CD4-positive, alpha-beta memory T cell (primary cell): ENCODE measurements around the gene RAB3IP. TPM values are rescaled to one million over a fixed set of nuclear protein-coding genes. Genes with fewer than 3 reads are reported as not detected.

Experiments used
- CTCF ChIA-PET: fragments of 350-600 bp; sonication (Branson Sonifier 250); formaldehyde crosslinking; loops from one replicate; lab custom pipeline; 2021; ENCODE audit warnings: inconsistent platforms; ENCODE audit not compliant: partially characterized antibody; lab: Charles Lee
- POLR2A ChIA-PET: fragments of 350-600 bp; sonication (Branson Sonifier 250); formaldehyde crosslinking; loops from one replicate; lab custom pipeline; 2021; ENCODE audit not compliant: partially characterized antibody; lab: Charles Lee
- DNase-seq, 5 donors: peaks; one replicate each; pipeline versions ENCODE4 v3.0.0 to v3.0.0-alpha.2; 2020 to 2022; ENCODE audit warnings: mixed read lengths in 1 of 5
- H3K27ac ChIP-seq: one replicate; pipeline ENCODE4 v1.7.0; 2013; ENCODE audit warnings: low read depth, low read length
- H3K27me3 ChIP-seq: 2 replicates; pipeline ENCODE4 v1.7.0; 2013; ENCODE audit warnings: mild to moderate bottlenecking, low read length, moderate library complexity; ENCODE audit not compliant: insufficient read depth
- H3K36me3 ChIP-seq: 2 replicates; pipeline ENCODE4 v1.7.0; 2013; ENCODE audit warnings: mild to moderate bottlenecking, low read length, moderate library complexity; ENCODE audit not compliant: insufficient read depth
- H3K4me1 ChIP-seq: 2 replicates; pipeline ENCODE4 v1.7.0; 2013; ENCODE audit warnings: mild to moderate bottlenecking, low read length, moderate library complexity; ENCODE audit not compliant: insufficient read depth
- H3K4me3 ChIP-seq, 2 donors: one replicate each; pipeline ENCODE4 v1.7.0; 2013; ENCODE audit warnings: low read length in 2 of 2, mild to moderate bottlenecking in 1 of 2
- H3K9me3 ChIP-seq, 2 donors: one replicate each; pipeline ENCODE4 v1.7.0; 2013; ENCODE audit warnings: low read length in 2 of 2, control low read depth in 1 of 2; ENCODE audit not compliant: control insufficient read depth in 1 of 2
- H3K27ac Mint-ChIP-seq, 7 donors: one replicate each; pipeline ENCODE4 v1.8.0; 2020 to 2021; ENCODE audit warnings: mixed read lengths in 7 of 7, mild to moderate bottlenecking in 6 of 7, inconsistent platforms in 3 of 7, moderate library complexity in 3 of 7
- H3K27me3 Mint-ChIP-seq, 2 donors: one replicate each; pipeline ENCODE4 v1.8.0; 2020 to 2021; ENCODE audit warnings: mixed read lengths in 2 of 2
- H3K36me3 Mint-ChIP-seq, 2 donors: one replicate each; pipeline ENCODE4 v1.8.0; 2020 to 2021; ENCODE audit warnings: mixed read lengths in 2 of 2, inconsistent platforms in 1 of 2, mild to moderate bottlenecking in 1 of 2
- H3K4me1 Mint-ChIP-seq, 4 donors: one replicate each; pipeline ENCODE4 v1.8.0; 2020 to 2021; ENCODE audit warnings: mixed read lengths in 4 of 4, mild to moderate bottlenecking in 1 of 4
- H3K4me3 Mint-ChIP-seq, 8 donors: one replicate each; pipeline ENCODE4 v1.8.0; 2020 to 2021; ENCODE audit warnings: mixed read lengths in 8 of 8, mild to moderate bottlenecking in 7 of 8, moderate library complexity in 6 of 8, inconsistent platforms in 3 of 8
- H3K9me3 Mint-ChIP-seq, 8 donors: one replicate each; pipeline ENCODE4 v1.8.0; 2020 to 2021; ENCODE audit warnings: mixed read lengths in 8 of 8, mild to moderate bottlenecking in 5 of 8, inconsistent platforms in 3 of 8, moderate library complexity in 1 of 8
- intact Hi-C: fragments of 100-400 bp; cut with micrococcal nuclease; formaldehyde crosslinking; loops from one replicate; pipeline ENCODE4 v1.15.1; 2023
- polyA plus RNA-seq, 2 donors: library from polyadenylated mRNA; unstranded; fragments of 300-500 nt; fragmentation: Illumina TruSeq; gene quantifications; one replicate each; pipeline ENCODE4 v1.2.3, GENCODE V29; 2021
- total RNA-seq, 2 experiments: library from RNA; stranded (reverse); gene quantifications; one replicate each; pipeline ENCODE4 v1.2.3, GENCODE V29; 2021

RAB3IP gene
- total and polyA plus RNA-seq, 4 experiments from 2014 or later, result 33.1 to 43.8 (median 39.5) TPM

- no peaks in the 10 kb centered on the region for H3K4me1 ChIP-seq
- H3K27ac ChIP-seq, result no peak overlapping the region
- Mint-ChIP-seq H3K27me3 (peaks cover 7 to 13% of the 10 kb centered on the region in 2 donors), H3K27ac (no peak overlapping the region), H3K9me3 (peaks cover 0 to 9% (median 0%) of the 10 kb centered on the region in 8 donors), H3K4me3 (no peak overlapping the region), H3K4me1 (no peaks in the 10 kb centered on the region), H3K36me3 (no peaks in the 10 kb centered on the region)
- ChIA-PET CTCF (no interaction called here), POLR2A (no interaction called here)
- no peak overlapping the region for H3K4me3 ChIP-seq
- no peak for DNase-seq
- H3K9me3 ChIP-seq, result no peaks in the 10 kb centered on the region
- H3K36me3 ChIP-seq, result no peaks in the 10 kb centered on the region
- H3K27me3 ChIP-seq, result no peaks in the 10 kb centered on the region
- intact Hi-C loops, result no loop called here
These were observed 11.7 kb upstream of the RAB3IP start for GRCh38 chr12:69726922-69727321.

DNA sequence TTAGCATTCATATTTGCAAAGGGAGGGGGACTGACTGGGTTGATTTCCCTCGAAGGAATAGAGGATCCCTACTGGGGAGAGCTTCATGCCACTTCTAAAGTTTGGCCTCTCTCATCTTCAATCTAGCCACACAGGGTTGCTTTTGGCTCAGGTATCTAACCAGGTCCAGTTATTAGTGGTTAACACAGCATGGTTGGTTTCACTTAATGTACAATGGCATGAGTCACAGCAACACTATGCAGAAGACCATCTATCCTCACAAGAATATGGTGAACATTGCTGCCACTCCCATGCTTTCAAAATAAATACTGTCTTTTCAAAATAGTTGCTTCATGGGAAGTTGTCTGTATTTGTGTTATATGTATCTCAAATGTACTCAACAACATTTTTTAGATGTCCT is 6.6 kb upstream of the RAB3IP start:
- Histone ChIP-seq H3K36me3 (no peaks in the 10 kb centered on the region), H3K9me3 (no peaks in the 10 kb centered on the region), H3K4me1 (no peaks in the 10 kb centered on the region), H3K27me3 (no peaks in the 10 kb centered on the region), H3K27ac (no peak overlapping the region), H3K4me3 (no peak overlapping the region)
- DNase-seq, result no peak
- intact Hi-C loops, result loop anchor here (10.0 kb wide), 1 partner anchor 797 kb away; the partner anchor contains the start of gene CPM
- H3K27ac Mint-ChIP-seq, result no peak overlapping the region
- H3K4me1 Mint-ChIP-seq, result no peaks in the 10 kb centered on the region
- H3K9me3 Mint-ChIP-seq, result no peaks in the 10 kb centered on the region
- peaks cover 7 to 11% of the 10 kb centered on the region in 2 donors for H3K27me3 Mint-ChIP-seq
- CTCF ChIA-PET, result no interaction called here
- POLR2A ChIA-PET, result no interaction called here
- no peaks in the 10 kb centered on the region for H3K36me3 Mint-ChIP-seq
- H3K4me3 Mint-ChIP-seq, result no peak overlapping the region

DNA sequence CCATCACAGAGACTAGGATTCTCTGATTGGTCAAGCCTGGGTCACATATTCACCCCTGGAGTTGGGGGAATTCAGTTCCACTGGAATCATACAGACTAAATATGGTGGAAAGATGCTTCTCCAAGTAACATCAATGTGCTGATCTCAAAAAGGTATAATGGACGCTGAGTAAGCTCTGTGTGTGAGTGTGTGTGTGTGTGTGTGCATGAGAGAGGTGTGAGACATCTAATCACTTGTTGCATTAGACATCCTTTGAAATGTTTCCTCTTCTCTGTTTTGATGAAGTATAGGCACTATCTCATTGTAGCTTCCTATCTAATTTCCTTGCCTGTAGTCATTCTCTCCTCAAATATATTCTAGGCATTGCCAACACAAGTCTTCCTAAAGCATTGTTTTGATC is 5.0 kb upstream of the RAB3IP start:
- ChIA-PET CTCF (no interaction called here), POLR2A (no interaction called here)
- intact Hi-C loops, result loop anchor here (10.0 kb wide), 1 partner anchor 799 kb away; the partner anchor contains the start of gene CPM
- H3K36me3 Mint-ChIP-seq, result no peaks in the 10 kb centered on the region
- no peaks in the 10 kb centered on the region for H3K9me3 Mint-ChIP-seq
- DNase-seq, result no peak
- H3K36me3 ChIP-seq, result no peaks in the 10 kb centered on the region
- H3K4me1 Mint-ChIP-seq, result peaks cover 2 to 4% (median 3%) of the 10 kb centered on the region in 4 donors
- no peaks in the 10 kb centered on the region for H3K27me3 ChIP-seq
- H3K27ac ChIP-seq, result no peak overlapping the region
- H3K27ac Mint-ChIP-seq, result no peak overlapping the region
- no peak overlapping the region for H3K4me3 ChIP-seq
- peaks cover 7 to 10% of the 10 kb centered on the region in 2 donors for H3K27me3 Mint-ChIP-seq
- no peaks in the 10 kb centered on the region for H3K9me3 ChIP-seq
- H3K4me3 Mint-ChIP-seq, result no peak overlapping the region
- peaks cover 5% of the 10 kb centered on the region for H3K4me1 ChIP-seq

DNA sequence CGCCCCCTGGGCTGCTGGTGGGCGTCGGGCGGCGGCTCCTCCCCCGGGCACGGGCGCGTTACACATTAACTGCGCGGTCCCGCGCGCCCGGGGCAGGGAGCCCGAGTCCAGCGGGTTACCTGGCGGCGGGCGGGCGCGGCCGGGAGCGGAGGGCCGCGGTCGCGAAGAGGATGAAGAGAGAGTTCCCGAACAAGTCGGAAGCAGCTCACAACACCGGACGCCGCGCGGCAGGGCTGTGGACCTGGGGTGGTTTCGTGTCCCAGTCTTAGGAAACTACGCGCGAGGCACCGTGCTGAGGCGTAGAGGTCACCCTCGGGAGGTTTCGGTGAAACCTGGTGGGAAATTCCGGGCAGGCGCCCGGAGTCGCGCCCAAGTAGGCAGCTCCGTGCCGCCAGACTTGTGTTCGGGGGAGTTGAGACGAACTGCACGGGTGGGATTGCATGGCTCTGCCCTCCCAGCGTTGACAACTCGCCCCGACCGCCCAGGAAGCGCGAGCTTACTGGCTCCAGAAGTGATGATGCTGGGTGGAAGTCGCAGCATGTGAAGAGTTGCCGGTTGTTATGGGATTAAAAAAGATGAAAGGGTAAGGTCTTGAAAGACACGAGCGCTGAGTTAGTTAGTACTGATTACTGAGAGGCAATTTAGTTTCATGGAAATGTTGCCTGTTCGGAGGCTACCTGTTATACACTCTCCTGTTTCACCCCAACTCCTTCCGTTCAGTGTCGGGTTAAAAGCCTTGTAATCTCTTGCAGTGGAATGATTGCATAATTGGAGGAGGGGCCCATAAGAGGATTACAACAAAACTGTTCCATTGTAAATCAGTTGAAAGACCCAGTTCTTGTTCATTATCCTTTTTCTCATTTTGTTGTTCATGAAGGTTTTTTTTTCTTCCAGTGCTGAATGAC is 879 bp downstream of the RAB3IP start:
- peak overlapping the region; percentile 83 to 93 (median 87) for H3K4me3 Mint-ChIP-seq
- no peaks in the 10 kb centered on the region for H3K27me3 Mint-ChIP-seq
- ChIA-PET CTCF (interaction anchor here (0.7 kb wide), 1 partner anchor 22 kb away, joined by 3 read pairs; no protein-coding TSS in a partner anchor), POLR2A (interaction anchor here (0.6 to 2.1 kb wide), 5 partner anchors 169 to 509 kb away, joined by 3 to 15 read pairs (median 3); partner anchors contain the start of genes FRS2 and YEATS4)
- Histone ChIP-seq H3K4me3 (peak overlapping the region; percentile 50 to 80), H3K4me1 (peaks cover 17% of the 10 kb centered on the region), H3K36me3 (no peaks in the 10 kb centered on the region), H3K27me3 (no peaks in the 10 kb centered on the region), H3K27ac (peak overlapping the region; percentile 74), H3K9me3 (no peaks in the 10 kb centered on the region)
- peak overlapping the region; percentile 80 to 88 (median 85) for H3K27ac Mint-ChIP-seq
- peaks cover 0 to 3% (median 0%) of the 10 kb centered on the region in 8 donors for H3K9me3 Mint-ChIP-seq
- H3K36me3 Mint-ChIP-seq, result peaks cover 0 to 7% of the 10 kb centered on the region in 2 donors
- H3K4me1 Mint-ChIP-seq, result peaks cover 14 to 32% (median 21%) of the 10 kb centered on the region in 4 donors
- intact Hi-C loops, result loop anchor here (1.0 to 10.0 kb wide), 10 partner anchors 155 to 1923 kb away; partner anchors contain the start of genes CCT2, CPM, CPSF6 and FRS2
- peak; percentile 71 to 85 (median 75) for DNase-seq

DNA sequence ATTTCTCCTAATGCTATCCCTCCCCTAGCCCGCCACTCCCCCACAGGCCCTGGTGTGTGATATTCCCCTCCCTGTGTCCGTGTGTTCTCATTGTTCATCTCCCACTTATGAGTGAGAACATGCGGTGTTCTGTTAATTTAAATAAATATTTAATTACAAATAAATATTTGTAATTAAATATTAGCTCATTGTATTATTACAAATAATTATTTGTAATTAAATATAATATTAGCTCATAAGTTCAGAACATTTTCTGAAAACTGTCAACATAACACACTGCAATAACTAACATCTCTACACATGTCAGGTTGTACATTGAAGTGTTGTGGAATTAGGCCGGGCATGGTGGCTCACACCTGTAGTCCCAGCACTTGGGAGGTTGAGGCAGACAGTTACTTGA is 5.4 kb downstream of the RAB3IP start:
- H3K4me3 ChIP-seq, result no peak overlapping the region
- Mint-ChIP-seq H3K4me1 (peaks cover 18 to 32% (median 21%) of the 10 kb centered on the region in 4 donors), H3K27me3 (no peaks in the 10 kb centered on the region), H3K4me3 (no peak overlapping the region), H3K36me3 (peaks cover 0 to 7% of the 10 kb centered on the region in 2 donors), H3K9me3 (peaks cover 0 to 3% (median 0%) of the 10 kb centered on the region in 8 donors), H3K27ac (no peak overlapping the region)
- no peak for DNase-seq
- ChIA-PET CTCF (interaction anchor here (1.7 kb wide), 1 partner anchor 9 kb away, joined by 5 read pairs; no protein-coding TSS in a partner anchor), POLR2A (no interaction called here)
- no peaks in the 10 kb centered on the region for H3K36me3 ChIP-seq
- H3K27me3 ChIP-seq, result no peaks in the 10 kb centered on the region
- no peaks in the 10 kb centered on the region for H3K9me3 ChIP-seq
- no peak overlapping the region for H3K27ac ChIP-seq
- peaks cover 12% of the 10 kb centered on the region for H3K4me1 ChIP-seq
- intact Hi-C loops, result no loop called here

DNA sequence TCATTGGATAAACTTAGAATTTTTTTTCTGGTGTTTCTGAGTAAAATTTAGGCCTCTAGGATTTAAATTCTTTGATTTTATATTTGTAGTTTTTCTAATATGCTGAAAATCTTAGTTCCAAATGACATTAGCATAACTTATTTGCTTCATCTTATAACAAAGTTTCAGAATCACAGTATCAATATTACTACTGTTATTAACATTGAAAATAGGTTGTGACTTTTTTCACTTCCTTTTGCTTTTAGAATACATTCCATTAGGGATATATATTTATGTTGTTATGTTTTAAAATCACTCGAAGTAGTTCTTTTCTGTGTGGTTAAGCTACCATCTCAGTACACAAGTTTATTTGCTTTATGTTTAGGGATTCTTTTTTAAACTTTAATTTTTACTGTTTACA is 12.8 kb downstream of the RAB3IP start:
- DNase-seq, result no peak
- Mint-ChIP-seq H3K4me3 (no peak overlapping the region), H3K4me1 (peaks cover 0 to 15% (median 8%) of the 10 kb centered on the region in 4 donors), H3K27me3 (no peaks in the 10 kb centered on the region), H3K36me3 (peaks cover 13 to 14% of the 10 kb centered on the region in 2 donors), H3K27ac (no peak overlapping the region), H3K9me3 (no peaks in the 10 kb centered on the region)
- no peaks in the 10 kb centered on the region for H3K9me3 ChIP-seq
- ChIA-PET CTCF (interaction anchor here (1.2 kb wide), 1 partner anchor 9 kb away, joined by 4 read pairs; no protein-coding TSS in a partner anchor), POLR2A (no interaction called here)
- H3K27me3 ChIP-seq, result no peaks in the 10 kb centered on the region
- no peak overlapping the region for H3K4me3 ChIP-seq
- intact Hi-C loops, result no loop called here
- H3K27ac ChIP-seq, result no peak overlapping the region
- H3K36me3 ChIP-seq, result no peaks in the 10 kb centered on the region
- H3K4me1 ChIP-seq, result no peaks in the 10 kb centered on the region

DNA sequence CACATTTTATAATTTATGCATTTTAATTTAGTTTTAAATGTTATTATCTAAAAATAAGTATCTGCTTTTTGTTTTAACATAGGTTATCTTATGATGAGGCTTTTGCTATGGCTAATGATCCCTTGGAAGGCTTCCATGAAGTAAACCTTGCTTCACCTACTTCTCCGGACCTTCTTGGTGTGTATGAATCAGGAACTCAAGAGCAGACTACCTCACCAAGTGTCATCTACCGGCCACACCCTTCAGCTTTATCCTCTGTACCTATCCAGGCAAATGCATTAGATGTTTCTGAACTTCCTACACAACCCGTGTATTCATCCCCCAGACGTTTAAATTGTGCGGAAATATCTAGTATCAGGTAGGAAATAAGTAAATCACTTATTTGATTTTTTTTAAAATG is 16.6 kb downstream of the RAB3IP start:
- intact Hi-C loops, result no loop called here
- no peaks in the 10 kb centered on the region for H3K27me3 ChIP-seq
- Mint-ChIP-seq H3K27me3 (no peaks in the 10 kb centered on the region), H3K27ac (peak overlapping the region in 1 of 7 donors; percentile 31), H3K4me3 (no peak overlapping the region), H3K36me3 (peaks cover 32 to 37% of the 10 kb centered on the region in 2 donors), H3K4me1 (peaks cover 8 to 18% (median 9%) of the 10 kb centered on the region in 4 donors), H3K9me3 (peaks cover 0 to 11% (median 6%) of the 10 kb centered on the region in 8 donors)
- H3K36me3 ChIP-seq, result no peaks in the 10 kb centered on the region
- POLR2A ChIA-PET, result no interaction called here
- DNase-seq, result no peak
- CTCF ChIA-PET, result no interaction called here
- H3K27ac ChIP-seq, result no peak overlapping the region
- no peak overlapping the region for H3K4me3 ChIP-seq
- no peaks in the 10 kb centered on the region for H3K4me1 ChIP-seq
- H3K9me3 ChIP-seq, result no peaks in the 10 kb centered on the region
